Breast epithelium (tissue), 3 donors: ENCODE measurements around the gene AFF3.

Source experiments
- POLR2A ChIP-seq: fragments of 450-650 bp; IDR thresholded peaks from one replicate; pipeline ENCODE4 v1.6.1; 2016; ENCODE audit warnings: antibody characterized with exemption, mild to moderate bottlenecking, moderate library complexity
- POLR2AphosphoS5 ChIP-seq, 3 donors: sonication (generic); formaldehyde crosslinking; IDR thresholded peaks; one replicate each; pipeline ENCODE4 v1.6.1; 2017; ENCODE audit warnings: antibody characterized with exemption in 3 of 3
- TF ChIP-seq, protein P1 (sequence below), 3 donors: fragments of 450-650 bp; IDR thresholded peaks; one replicate each; pipeline ENCODE4 v1.5.1; 2016 to 2017; ENCODE audit warnings: antibody characterized with exemption in 3 of 3, mild to moderate bottlenecking in 3 of 3, moderate library complexity in 3 of 3

- TF ChIP-seq POLR2A (no peak), POLR2AphosphoS5 (IDR thresholded peaks at IDR 0.05) (no peak)
- TF ChIP-seq, protein P1, sequence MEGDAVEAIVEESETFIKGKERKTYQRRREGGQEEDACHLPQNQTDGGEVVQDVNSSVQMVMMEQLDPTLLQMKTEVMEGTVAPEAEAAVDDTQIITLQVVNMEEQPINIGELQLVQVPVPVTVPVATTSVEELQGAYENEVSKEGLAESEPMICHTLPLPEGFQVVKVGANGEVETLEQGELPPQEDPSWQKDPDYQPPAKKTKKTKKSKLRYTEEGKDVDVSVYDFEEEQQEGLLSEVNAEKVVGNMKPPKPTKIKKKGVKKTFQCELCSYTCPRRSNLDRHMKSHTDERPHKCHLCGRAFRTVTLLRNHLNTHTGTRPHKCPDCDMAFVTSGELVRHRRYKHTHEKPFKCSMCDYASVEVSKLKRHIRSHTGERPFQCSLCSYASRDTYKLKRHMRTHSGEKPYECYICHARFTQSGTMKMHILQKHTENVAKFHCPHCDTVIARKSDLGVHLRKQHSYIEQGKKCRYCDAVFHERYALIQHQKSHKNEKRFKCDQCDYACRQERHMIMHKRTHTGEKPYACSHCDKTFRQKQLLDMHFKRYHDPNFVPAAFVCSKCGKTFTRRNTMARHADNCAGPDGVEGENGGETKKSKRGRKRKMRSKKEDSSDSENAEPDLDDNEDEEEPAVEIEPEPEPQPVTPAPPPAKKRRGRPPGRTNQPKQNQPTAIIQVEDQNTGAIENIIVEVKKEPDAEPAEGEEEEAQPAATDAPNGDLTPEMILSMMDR (IDR thresholded peaks at IDR 0.05): no peak
Observed at GRCh38 chr2:99554238-99554637, 588.2 kb downstream of the AFF3 start.
